GM19468 (cell line): ENCODE results near the gene TOX4.
"Not testable (repeated sequence)": the region's sequence is repeated elsewhere in the genome, so short reads cannot be mapped to it uniquely, and the experiment has no call there.

ENCODE experiments used
- ATAC-seq: cut with Tn5 transposase; IDR thresholded peaks from one replicate; pipeline ENCODE4 v1.9.1; 2021; ENCODE audit warnings: mild to moderate bottlenecking, moderate library complexity, moderate number of reproducible peaks; ENCODE audit not compliant: unreplicated experiment; ENCODE audit errors: extremely low read depth

The TOX4 gene

DNA sequence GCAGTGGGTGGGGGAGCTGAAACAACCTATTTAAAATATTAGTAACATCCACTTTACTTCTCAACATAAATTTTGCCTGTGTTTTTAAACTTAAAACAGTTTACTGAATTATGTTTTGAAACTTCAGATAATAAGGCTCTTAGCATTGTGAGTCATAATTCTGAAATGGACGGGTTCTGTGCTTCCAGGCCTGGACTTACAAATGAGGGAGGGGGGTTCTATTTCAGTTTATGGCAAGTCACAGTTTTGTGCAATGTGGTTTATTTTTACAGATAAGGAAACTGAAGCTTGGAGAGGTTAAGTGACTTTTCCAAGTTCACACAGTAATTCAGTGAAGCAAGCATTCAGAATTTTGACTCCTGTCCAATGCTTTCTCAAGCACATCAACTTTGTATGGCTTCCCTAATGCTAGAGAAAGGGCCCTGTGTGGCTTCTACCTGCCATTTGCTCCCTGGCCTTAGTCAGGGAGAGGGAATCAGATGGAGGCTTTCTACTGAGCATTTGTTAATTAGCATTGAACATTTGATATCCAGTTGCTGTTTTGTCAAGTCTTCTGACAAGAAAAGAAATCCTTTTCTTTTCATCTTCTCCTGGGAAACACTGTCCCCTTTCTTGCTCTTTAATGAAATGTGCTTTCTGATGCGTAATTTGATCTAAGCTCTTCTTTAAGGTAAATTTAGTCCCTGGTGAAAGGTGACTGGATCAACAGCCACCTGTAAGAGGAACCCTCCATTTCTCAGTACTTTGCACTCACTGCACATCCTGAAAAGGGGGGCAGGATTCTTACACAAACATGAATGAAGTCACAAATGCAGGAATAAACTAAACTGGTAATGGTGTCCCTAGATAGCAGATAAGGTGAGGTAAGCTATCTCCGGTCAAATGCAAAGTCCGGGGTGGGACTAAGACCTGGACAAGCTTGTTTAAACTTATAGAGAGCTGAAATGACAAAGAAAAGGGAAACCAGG lies 51.7 kb downstream of the TOX4 start:
- ATAC-seq = no peak

GRCh38 chr14:21529515-21529914 lies 52.5 kb downstream of the TOX4 start:
- ATAC-seq = no peak

- ATAC-seq = no peak
Measured at GRCh38 chr14:21533294-21533693, 56.3 kb downstream of the TOX4 start.

GRCh38 chr14:21534576-21534975 lies 57.6 kb downstream of the TOX4 start:
- ATAC-seq = no peak

GRCh38 chr14:21535545-21536417 lies 58.8 kb downstream of the TOX4 start:
- ATAC-seq = no peak

GRCh38 chr14:21536418-21537089 lies 59.6 kb downstream of the TOX4 start:
- no peak for ATAC-seq

- no peak for ATAC-seq
Measured at GRCh38 chr14:21537090-21537424, 60.1 kb downstream of the TOX4 start.

- ATAC-seq = no peak
Measured at GRCh38 chr14:21539189-21539940, 62.4 kb downstream of the TOX4 start.

DNA sequence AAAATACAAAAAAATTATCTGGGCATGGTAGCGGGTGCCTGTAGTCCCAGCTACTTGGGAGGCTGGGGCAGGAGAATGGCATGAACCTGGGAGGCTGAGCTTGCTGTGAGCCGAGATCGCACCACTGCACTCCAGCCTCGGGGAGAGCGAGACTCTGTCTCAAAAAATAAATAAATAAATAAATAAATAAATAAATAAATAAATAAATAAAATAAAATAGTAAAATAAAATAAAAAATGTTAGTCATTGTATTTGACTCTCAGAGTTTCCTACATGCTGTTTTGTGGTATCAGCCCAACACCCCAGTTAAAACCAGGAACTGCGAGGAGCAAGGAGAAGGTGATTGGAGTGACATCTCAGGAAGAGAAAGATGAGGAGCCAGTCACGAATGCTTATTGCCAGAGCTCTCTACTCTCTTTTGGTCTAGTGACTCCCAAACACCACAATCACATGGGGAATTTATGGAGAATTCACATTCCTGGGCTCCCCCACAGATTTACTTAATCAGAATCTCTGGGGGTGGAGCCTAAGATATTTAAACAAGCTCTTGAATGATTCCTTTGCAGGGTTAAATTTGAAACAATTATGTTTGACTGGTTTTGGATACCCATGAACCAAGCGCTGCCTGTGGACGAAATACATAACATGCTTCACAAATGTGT lies 64.5 kb downstream of the TOX4 start:
- no peak for ATAC-seq

DNA sequence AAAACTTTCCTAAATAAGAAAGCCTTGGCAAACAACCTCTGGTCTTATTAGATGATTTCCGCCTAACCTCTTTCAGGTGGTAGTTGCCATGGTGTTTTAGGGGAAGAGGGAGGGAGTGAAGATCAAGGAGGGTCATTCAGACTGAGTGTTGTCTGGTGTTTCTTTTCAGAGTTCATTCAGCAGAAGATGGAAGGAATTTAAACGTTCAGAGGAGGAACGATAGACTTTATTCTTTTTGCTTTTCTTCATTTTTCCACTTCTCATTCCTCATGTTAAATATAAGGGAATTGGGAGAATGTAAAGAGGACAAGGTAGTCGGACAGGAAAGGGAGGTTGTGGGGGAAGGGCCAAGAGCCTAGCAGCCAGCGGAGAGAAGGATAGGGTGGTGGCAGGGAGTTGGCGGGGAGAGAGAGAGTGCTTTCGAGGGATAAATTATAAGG lies 66.5 kb downstream of the TOX4 start:
- ATAC-seq = no peak

- ATAC-seq = no peak
Measured at GRCh38 chr14:21543963-21544362, 67.0 kb downstream of the TOX4 start.

- not testable (repeated sequence) for ATAC-seq
Measured at GRCh38 chr14:21544588-21544987, 67.6 kb downstream of the TOX4 start.
